Glutamatergic neuron (in vitro differentiated cells): ENCODE measurements around the gene SLC35D3. TPM values are rescaled to one million over a fixed set of nuclear protein-coding genes. Genes with fewer than 3 reads are reported as not detected.

Experiments
- DNase-seq: peaks from one replicate; pipeline ENCODE4 v3.0.0; 2022
- H3K27ac Mint-ChIP-seq: one replicate; pipeline ENCODE4 v1.8.0; 2020; ENCODE audit warnings: mild to moderate bottlenecking, mixed read lengths, inconsistent platforms; ENCODE audit not compliant: unreplicated experiment
- H3K27me3 Mint-ChIP-seq: one replicate; pipeline ENCODE4 v1.8.0; 2020; ENCODE audit warnings: mild to moderate bottlenecking, moderate library complexity, mixed read lengths, inconsistent platforms; ENCODE audit not compliant: unreplicated experiment
- H3K36me3 Mint-ChIP-seq: one replicate; pipeline ENCODE4 v1.8.0; 2020; ENCODE audit warnings: mild to moderate bottlenecking, mixed read lengths, inconsistent platforms; ENCODE audit not compliant: unreplicated experiment
- H3K4me1 Mint-ChIP-seq: one replicate; pipeline ENCODE4 v1.8.0; 2020; ENCODE audit warnings: mild to moderate bottlenecking, low read depth, mixed read lengths, inconsistent platforms; ENCODE audit not compliant: unreplicated experiment
- H3K4me3 Mint-ChIP-seq: one replicate; pipeline ENCODE4 v1.8.0; 2020; ENCODE audit warnings: mild to moderate bottlenecking, mixed read lengths, inconsistent platforms; ENCODE audit not compliant: unreplicated experiment
- H3K9me3 Mint-ChIP-seq: one replicate; pipeline ENCODE4 v1.8.0; 2020; ENCODE audit warnings: mild to moderate bottlenecking, moderate library complexity, mixed read lengths, inconsistent platforms; ENCODE audit not compliant: unreplicated experiment
- total RNA-seq: library from RNA; stranded (reverse); fragmentation: NEBNext Ultra II Directional; extraction: Animal tissue kit (Norgen Biotek cat#: 25700); gene quantifications from one replicate; pipeline ENCODE4 v1.2.1, GENCODE V29; 2021; ENCODE audit not compliant: unreplicated experiment
- TF ChIP-seq, protein P1 (sequence below): fragments of 200-600 bp; sonication (generic); IDR thresholded peaks from one replicate; pipeline ENCODE4 v1.5.0; 2021; ENCODE audit not compliant: partially characterized antibody, unreplicated experiment

The SLC35D3 gene
- total RNA-seq, 1 donor from 2014 or later: not detected

DNA sequence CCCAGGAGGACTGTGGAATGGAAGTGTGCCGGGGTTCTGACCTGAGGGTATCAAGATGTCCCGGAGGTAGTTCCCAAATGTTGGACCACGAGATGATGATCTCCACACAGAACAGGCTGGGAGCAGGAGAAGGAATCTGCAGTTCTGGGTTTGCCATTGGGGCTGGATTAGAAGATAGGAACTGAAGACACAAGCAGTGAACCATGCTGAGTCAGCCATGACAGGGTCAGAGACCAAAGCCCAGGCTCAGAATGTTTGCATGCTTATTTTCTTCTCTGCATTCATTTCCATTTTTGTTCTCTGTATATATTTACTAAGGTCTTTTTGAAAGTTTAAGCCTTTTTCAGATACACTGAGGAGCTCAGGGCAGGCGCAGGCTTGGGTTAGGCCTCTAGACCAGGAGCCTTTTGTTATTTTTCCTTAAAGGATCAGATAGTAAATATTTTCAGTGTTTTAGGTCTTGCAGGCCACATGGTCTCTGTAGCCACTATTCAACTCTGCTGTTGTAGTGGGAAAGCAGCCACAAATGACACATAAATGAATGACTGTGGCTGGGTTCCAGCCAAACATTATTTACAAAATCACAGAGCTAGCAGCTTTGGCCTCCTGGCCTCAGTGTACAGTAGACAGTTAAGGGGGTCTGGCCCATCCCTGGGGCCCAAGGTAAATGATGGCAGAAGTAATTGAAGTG, 28.5 kb downstream of the SLC35D3 start:
- TF ChIP-seq, protein P1, sequence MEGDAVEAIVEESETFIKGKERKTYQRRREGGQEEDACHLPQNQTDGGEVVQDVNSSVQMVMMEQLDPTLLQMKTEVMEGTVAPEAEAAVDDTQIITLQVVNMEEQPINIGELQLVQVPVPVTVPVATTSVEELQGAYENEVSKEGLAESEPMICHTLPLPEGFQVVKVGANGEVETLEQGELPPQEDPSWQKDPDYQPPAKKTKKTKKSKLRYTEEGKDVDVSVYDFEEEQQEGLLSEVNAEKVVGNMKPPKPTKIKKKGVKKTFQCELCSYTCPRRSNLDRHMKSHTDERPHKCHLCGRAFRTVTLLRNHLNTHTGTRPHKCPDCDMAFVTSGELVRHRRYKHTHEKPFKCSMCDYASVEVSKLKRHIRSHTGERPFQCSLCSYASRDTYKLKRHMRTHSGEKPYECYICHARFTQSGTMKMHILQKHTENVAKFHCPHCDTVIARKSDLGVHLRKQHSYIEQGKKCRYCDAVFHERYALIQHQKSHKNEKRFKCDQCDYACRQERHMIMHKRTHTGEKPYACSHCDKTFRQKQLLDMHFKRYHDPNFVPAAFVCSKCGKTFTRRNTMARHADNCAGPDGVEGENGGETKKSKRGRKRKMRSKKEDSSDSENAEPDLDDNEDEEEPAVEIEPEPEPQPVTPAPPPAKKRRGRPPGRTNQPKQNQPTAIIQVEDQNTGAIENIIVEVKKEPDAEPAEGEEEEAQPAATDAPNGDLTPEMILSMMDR: no peak

DNA sequence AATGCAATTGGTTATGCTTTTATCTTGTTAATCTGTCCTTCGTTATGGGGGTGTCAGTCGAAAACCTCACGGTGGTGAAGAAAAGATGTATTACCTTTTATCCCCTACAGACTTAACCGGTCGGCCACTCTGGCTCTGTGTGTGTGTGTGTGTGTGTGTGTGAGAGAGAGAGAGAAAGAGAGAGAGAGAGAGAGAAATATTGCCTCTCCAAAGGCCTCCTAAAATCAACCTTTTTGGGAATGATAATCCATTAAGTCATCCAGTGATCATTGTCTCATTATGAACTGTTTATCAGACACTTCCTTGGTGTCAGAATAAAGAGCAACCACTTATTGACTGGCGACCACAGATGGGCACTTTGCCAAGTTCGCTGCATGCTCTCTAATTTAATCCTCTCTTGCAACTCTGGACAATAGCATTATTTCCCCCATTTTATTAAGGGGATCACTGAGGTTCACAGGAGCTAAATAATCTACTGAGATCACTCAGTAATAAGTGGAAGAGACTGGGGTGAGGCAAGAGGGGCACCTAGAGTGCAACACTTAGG, 30.7 kb downstream of the SLC35D3 start:
- Mint-ChIP-seq H3K36me3 (peaks cover 8% of the 10 kb centered on the region), H3K4me3 (no peak overlapping the region), H3K9me3 (peaks cover 5% of the 10 kb centered on the region), H3K4me1 (peaks cover 3% of the 10 kb centered on the region), H3K27me3 (peaks cover 2% of the 10 kb centered on the region), H3K27ac (no peak overlapping the region)
- TF ChIP-seq, protein P1: no peak
- no peak for DNase-seq

More for the DNA sequence above, 28.5 kb downstream of the SLC35D3 start:
- Mint-ChIP-seq H3K4me3 (no peak overlapping the region), H3K9me3 (peaks cover 5% of the 10 kb centered on the region), H3K36me3 (peaks cover 8% of the 10 kb centered on the region), H3K27me3 (peaks cover 2% of the 10 kb centered on the region), H3K27ac (no peak overlapping the region), H3K4me1 (no peaks in the 10 kb centered on the region)
- DNase-seq: no peak

DNA sequence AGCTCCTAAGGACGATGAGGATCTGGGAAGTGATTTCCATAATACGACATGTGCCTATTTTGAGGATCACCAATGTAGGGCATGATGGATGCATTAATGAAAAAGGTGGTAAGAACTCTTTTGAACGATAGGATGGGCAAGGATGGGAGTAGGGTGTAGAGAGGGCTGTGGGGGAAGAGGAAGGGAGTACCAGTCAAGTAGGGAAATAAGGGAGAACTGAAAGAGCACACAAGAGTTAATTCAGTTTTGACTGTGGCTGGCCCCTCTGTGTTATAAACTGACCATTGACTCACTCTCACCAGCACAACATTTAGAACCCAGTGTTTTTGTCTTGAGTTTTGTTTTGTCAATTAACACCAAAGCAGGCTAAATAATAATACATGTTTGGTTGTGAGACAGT, 33.0 kb downstream of the SLC35D3 start:
- Mint-ChIP-seq H3K4me1 (peaks cover 6% of the 10 kb centered on the region), H3K27me3 (peaks cover 2% of the 10 kb centered on the region), H3K36me3 (no peaks in the 10 kb centered on the region), H3K9me3 (peaks cover 2% of the 10 kb centered on the region), H3K4me3 (no peak overlapping the region), H3K27ac (no peak overlapping the region)
- DNase-seq: no peak
- TF ChIP-seq, protein P1: no peak

DNA sequence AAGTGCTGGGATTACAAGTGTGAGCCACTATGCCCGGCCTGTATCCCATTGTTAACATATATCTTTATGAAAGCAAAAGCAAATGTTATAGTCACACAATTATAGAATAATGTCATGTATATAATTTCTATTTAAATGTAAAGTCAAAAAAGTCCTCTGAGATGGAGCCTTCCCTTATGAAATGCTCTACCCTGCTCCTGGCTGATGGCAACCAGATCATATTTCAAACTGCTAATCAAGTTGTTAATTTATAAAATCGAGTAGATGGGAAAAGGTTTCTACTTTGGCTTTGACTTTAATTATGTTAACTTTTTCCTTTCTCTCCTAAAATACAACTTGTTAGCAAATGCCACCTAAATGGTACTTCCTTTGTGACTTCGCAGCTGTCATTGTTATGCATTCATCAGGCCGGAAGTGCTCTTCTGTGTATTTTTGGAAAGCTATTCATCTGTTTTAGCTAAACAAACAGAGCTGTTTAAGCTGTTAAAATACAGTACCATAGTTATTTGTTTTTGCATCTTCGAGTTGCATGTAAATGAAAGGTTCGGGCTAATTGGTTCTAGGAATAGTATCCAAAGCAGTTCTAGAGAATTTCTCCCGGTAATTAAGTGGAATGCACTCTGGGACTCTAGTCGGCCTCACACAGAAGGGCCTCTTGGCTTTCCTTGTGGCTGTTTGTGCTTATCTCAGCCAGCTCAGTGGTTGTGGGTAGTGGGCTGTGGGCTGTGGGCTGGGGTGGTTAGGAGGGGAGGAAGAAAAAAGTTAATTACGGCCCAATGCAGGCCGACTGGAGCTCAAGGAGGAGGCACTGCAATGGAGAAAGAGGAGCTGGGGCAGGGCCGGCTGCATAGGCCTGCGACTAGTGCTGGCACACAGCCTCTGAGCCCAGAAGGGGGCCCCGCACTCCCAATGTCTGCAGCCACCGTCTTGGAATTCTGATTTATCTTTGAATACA, 34.8 kb downstream of the SLC35D3 start:
- TF ChIP-seq, protein P1: no peak
- Mint-ChIP-seq H3K9me3 (peaks cover 2% of the 10 kb centered on the region), H3K27ac (peak overlapping the region; percentile 63), H3K36me3 (no peaks in the 10 kb centered on the region), H3K27me3 (peaks cover 2% of the 10 kb centered on the region), H3K4me3 (no peak overlapping the region), H3K4me1 (peaks cover 9% of the 10 kb centered on the region)
- peak; percentile 45 for DNase-seq
